EH (cell line): ENCODE measurements around the gene ADORA1.

Experiments
- DNase-seq: peaks from one replicate; pipeline ENCODE4 v3.0.0-alpha.2; 2015; ENCODE audit warnings: low read depth

ADORA1 gene

GRCh38 chr1:203140743-203141520, 13.4 kb downstream of the ADORA1 start:
- no peak for DNase-seq

GRCh38 chr1:203142124-203142523, 14.6 kb downstream of the ADORA1 start:
- DNase-seq = no peak

GRCh38 chr1:203142684-203143408, 15.3 kb downstream of the ADORA1 start:
- no peak for DNase-seq

GRCh38 chr1:203143641-203144040, 16.1 kb downstream of the ADORA1 start:
- no peak for DNase-seq

GRCh38 chr1:203144661-203145060, 17.1 kb downstream of the ADORA1 start:
- DNase-seq = peak; percentile 64

GRCh38 chr1:203145321-203146041, 18.0 kb downstream of the ADORA1 start:
- DNase-seq = no peak

- DNase-seq = no peak
Observed at GRCh38 chr1:203146042-203146369, 18.5 kb downstream of the ADORA1 start.

GRCh38 chr1:203146537-203146936, 19.0 kb downstream of the ADORA1 start:
- no peak for DNase-seq

GRCh38 chr1:203147376-203147775, 19.9 kb downstream of the ADORA1 start:
- no peak for DNase-seq

- no peak for DNase-seq
Observed at GRCh38 chr1:203148127-203148526, 20.6 kb downstream of the ADORA1 start.

- no peak for DNase-seq
Observed at GRCh38 chr1:203148579-203148978, 21.1 kb downstream of the ADORA1 start.

GRCh38 chr1:203149188-203149840, 21.8 kb downstream of the ADORA1 start:
- no peak for DNase-seq

- no peak for DNase-seq
Observed at GRCh38 chr1:203150511-203151297, 23.2 kb downstream of the ADORA1 start.

GRCh38 chr1:203151362-203152157, 24.0 kb downstream of the ADORA1 start:
- DNase-seq = no peak

- no peak for DNase-seq
Observed at GRCh38 chr1:203152158-203153034, 24.9 kb downstream of the ADORA1 start.

GRCh38 chr1:203153051-203153988, 25.8 kb downstream of the ADORA1 start:
- DNase-seq = peak; percentile 79

- peak; percentile 83 for DNase-seq
Observed at GRCh38 chr1:203153989-203154821, 26.7 kb downstream of the ADORA1 start.

GRCh38 chr1:203156280-203156679, 28.8 kb downstream of the ADORA1 start:
- no peak for DNase-seq
